SK-N-SH (cell line): ENCODE results near the gene RAB3IL1. TPM values are rescaled to one million over a fixed set of nuclear protein-coding genes. Genes with fewer than 3 reads are reported as not detected.

Experiments used
- CTCF ChIA-PET: fragments of 300-600, 350-600 bp; formaldehyde crosslinking; extraction: SDS; loops from one replicate; lab custom pipeline; 2021; lab: Yijun Ruan, JAX
- POLR2A ChIA-PET: fragments of 350-600 bp; sonication (Branson Sonifier 250); formaldehyde crosslinking; extraction: SDS; loops from one replicate; lab custom pipeline; 2020; ENCODE audit warnings: antibody characterized with exemption, inconsistent platforms; lab: Yijun Ruan, JAX
- DNase-seq: peaks from one replicate; pipeline ENCODE4 v3.0.0; 2012
- H2AFZ ChIP-seq: fragments of 200-600 bp; sonication (generic); 2 replicates; pipeline ENCODE4 v1.8.1; 2016; ENCODE audit warnings: antibody characterized with exemption, mild to moderate bottlenecking, low read depth
- H3F3A ChIP-seq: fragments of 200-600 bp; sonication (generic); replicated peaks from 2 replicates; pipeline ENCODE3; 2016; ENCODE audit warnings: antibody characterized with exemption, mild to moderate bottlenecking; ENCODE audit not compliant: insufficient read depth
- H3K27ac ChIP-seq, 2 experiments: fragments of 200-500 bp in 1 of 2; fragments of 200-600 bp in 1 of 2; sonication (Bioruptor generic) in 1 of 2; sonication (generic), shearing (Covaris generic) in 1 of 2; 2 replicates each; pipeline versions ENCODE4 v1.5.1 to v1.6.1; 2014 to 2016; ENCODE audit warnings: low read depth in 2 of 2, inconsistent platforms in 1 of 2, low read length in 1 of 2, mild to moderate bottlenecking in 1 of 2, mixed read lengths in 1 of 2
- H3K27me3 ChIP-seq: fragments of 200-600 bp; sonication (generic), shearing (Covaris generic); 2 replicates; pipeline ENCODE4 v1.6.1; 2016; ENCODE audit warnings: mixed run types; ENCODE audit not compliant: insufficient read depth
- H3K36me3 ChIP-seq, 2 experiments: fragments of 200-500 bp in 1 of 2; fragments of 200-600 bp in 1 of 2; sonication (Bioruptor generic) in 1 of 2; sonication (generic) in 1 of 2; replicated peaks in 1 of 2; 2 replicates each; pipeline versions ENCODE3 to v1.5.1; 2014 to 2016; ENCODE audit warnings: low read length in 1 of 2, mild to moderate bottlenecking in 1 of 2; ENCODE audit not compliant: insufficient read depth in 2 of 2, control insufficient read depth in 1 of 2
- H3K4me1 ChIP-seq, 2 experiments: fragments of 200-500 bp in 1 of 2; fragments of 200-600 bp in 1 of 2; sonication (Bioruptor generic) in 1 of 2; sonication (generic), shearing (Covaris generic) in 1 of 2; 2 replicates each; pipeline versions ENCODE4 v1.5.1 to v1.6.1; 2014 to 2016; ENCODE audit warnings: low read depth in 1 of 2, low read length in 1 of 2, mixed run types in 1 of 2; ENCODE audit not compliant: insufficient read depth in 2 of 2, control insufficient read depth in 1 of 2
- H3K4me2 ChIP-seq: fragments of 200-600 bp; sonication (generic), shearing (Covaris generic); 2 replicates; pipeline ENCODE4 v1.6.1; 2017; ENCODE audit warnings: mixed run types
- H3K4me3 ChIP-seq, 2 experiments: fragments of 200-500 bp in 1 of 2; fragments of 200-600 bp in 1 of 2; sonication (Bioruptor generic) in 1 of 2; sonication (generic), shearing (Covaris generic) in 1 of 2; 2 replicates each; pipeline versions ENCODE4 v1.5.1 to v1.8.1; 2014 to 2016; ENCODE audit warnings: low read depth in 2 of 2, inconsistent platforms in 1 of 2, low read length in 1 of 2, mild to moderate bottlenecking in 1 of 2, mixed read lengths in 1 of 2, moderate library complexity in 1 of 2
- H3K79me2 ChIP-seq: fragments of 200-600 bp; sonication (generic); 2 replicates; pipeline ENCODE4 v1.8.1; 2017; ENCODE audit warnings: mild to moderate bottlenecking; ENCODE audit not compliant: insufficient read depth
- H3K9ac ChIP-seq: fragments of 200-600 bp; sonication (generic); 2 replicates; pipeline ENCODE4 v1.6.1; 2017; ENCODE audit warnings: mixed run types
- H3K9me2 ChIP-seq: fragments of 200-600 bp; sonication (generic); 2 replicates; pipeline ENCODE4 v1.6.1; 2017; ENCODE audit warnings: mixed run types
- H3K9me3 ChIP-seq: fragments of 200-600 bp; sonication (generic); 2 replicates; pipeline ENCODE4 v1.6.1; 2017; ENCODE audit warnings: mixed run types, mild to moderate bottlenecking, moderate library complexity
- H4K20me1 ChIP-seq: fragments of 200-600 bp; sonication (generic); 2 replicates; pipeline ENCODE4 v1.6.1; 2017; ENCODE audit warnings: mild to moderate bottlenecking, mixed run types; ENCODE audit not compliant: insufficient read depth
- ELF1 ChIP-seq: IDR thresholded peaks from 2 replicates; pipeline ENCODE4 v1.4.0; 2012
- FOXM1 ChIP-seq: IDR thresholded peaks from 2 replicates; pipeline ENCODE4 v1.4.0; 2012; ENCODE audit warnings: low read depth, mild to moderate bottlenecking
- NRF1 ChIP-seq: IDR thresholded peaks from 2 replicates; pipeline ENCODE4 v1.6.1; 2012; ENCODE audit warnings: low read depth, mild to moderate bottlenecking, low read length
- POLR2AphosphoS5 ChIP-seq: IDR thresholded peaks from 2 replicates; pipeline ENCODE4 v1.6.1; 2012; ENCODE audit warnings: low read depth, low read length
- RAD21 ChIP-seq: IDR thresholded peaks from 2 replicates; pipeline ENCODE4 v1.6.1; 2012; ENCODE audit warnings: mild to moderate bottlenecking, low read length
- RXRA ChIP-seq: IDR thresholded peaks from 2 replicates; pipeline ENCODE4 v1.4.0; 2012; ENCODE audit warnings: low read depth, mild to moderate bottlenecking, borderline replicate concordance
- SIN3A ChIP-seq: IDR thresholded peaks from 2 replicates; pipeline ENCODE4 v1.6.1; 2012; ENCODE audit warnings: low read depth, mild to moderate bottlenecking, low read length, moderate library complexity, borderline replicate concordance
- SMC3 ChIP-seq: IDR thresholded peaks from 2 replicates; pipeline ENCODE4 v1.6.1; 2012; ENCODE audit warnings: low read depth, low read length, improper control_type of control experiment
- TEAD4 ChIP-seq: IDR thresholded peaks from 2 replicates; pipeline ENCODE4 v1.4.0; 2012; ENCODE audit warnings: mild to moderate bottlenecking, borderline replicate concordance; ENCODE audit not compliant: insufficient read depth
- WGBS: methylation state at CpG from one replicate; pipeline ENCODE4 v1.1.6; 2017; ENCODE audit warnings: low lambda C conversion rate; 5-methylcytosine and 5-hydroxymethylcytosine counted together
- polyA plus RNA-seq, 3 experiments: library from polyadenylated mRNA; depleted of rRNA; stranded (reverse); fragments of >200 nt; gene quantifications; 2 replicates each; pipeline ENCODE4 v1.2.3, GENCODE V29; 2012
- TF ChIP-seq, protein P1 (sequence below): IDR thresholded peaks from 2 replicates; pipeline ENCODE4 v1.4.0; 2012; ENCODE audit warnings: low read depth
- TF ChIP-seq, protein P2 (sequence below): fragments of 150-350 bp; IDR thresholded peaks from 2 replicates; pipeline ENCODE4 v1.6.1; 2016; ENCODE audit warnings: mild to moderate bottlenecking, low read depth, low read length
- TF ChIP-seq, protein P3 (sequence below): fragments of 150-350 bp; IDR thresholded peaks from 2 replicates; pipeline ENCODE4 v1.6.1; 2017; ENCODE audit warnings: antibody characterized with exemption, low read length, low read depth, borderline replicate concordance
- TF ChIP-seq, protein P4 (sequence below): IDR thresholded peaks from 2 replicates; pipeline ENCODE4 v1.6.1; 2012; ENCODE audit warnings: mild to moderate bottlenecking, low read depth, low read length, moderate library complexity
- TF ChIP-seq, protein P5 (sequence below): fragments of 200-600 bp; sonication (generic); IDR thresholded peaks from 2 replicates; pipeline ENCODE4 v1.6.1; 2017; ENCODE audit warnings: antibody characterized with exemption, mild to moderate bottlenecking, moderate library complexity
- TF ChIP-seq, protein P6 (sequence below): IDR thresholded peaks from 2 replicates; pipeline ENCODE4; 2012

RAB3IL1 gene
- polyA plus RNA-seq, 1 of the 3 experiments (the other 2 are of a cell fraction), result 10.2 TPM

DNA sequence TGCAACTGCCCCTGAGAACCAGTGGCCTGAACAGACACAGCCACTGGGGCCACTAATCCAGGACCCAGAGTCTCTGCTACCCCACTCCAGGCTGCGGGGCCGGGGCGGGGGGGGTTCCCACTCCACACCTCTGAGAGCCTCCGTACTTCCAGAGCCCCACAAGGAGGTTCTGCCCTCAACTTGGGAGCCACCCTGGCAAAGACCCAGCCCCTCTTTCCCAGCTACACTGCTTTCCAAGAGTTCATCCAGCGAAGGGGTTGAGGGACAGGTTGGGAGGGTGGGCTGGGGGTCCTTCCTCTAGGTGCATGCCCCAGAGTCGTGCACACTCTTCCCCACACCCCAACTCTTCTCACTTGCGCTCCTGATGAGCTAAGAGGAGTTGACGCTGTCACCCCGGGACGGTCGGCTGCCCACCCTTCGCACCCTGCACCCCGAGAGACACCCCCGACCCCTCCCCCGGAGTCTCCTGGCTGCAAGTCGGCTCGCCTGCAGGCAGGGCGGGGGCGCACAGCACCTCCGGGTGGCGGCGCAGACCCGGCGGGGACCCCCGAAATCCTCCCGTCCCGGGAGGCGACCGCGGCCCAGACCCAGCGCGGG, 531 bp downstream of the RAB3IL1 start:
- Histone ChIP-seq H3K9ac (peak overlapping the region; percentile 53; the same call in 1 of the 2 replicates), H3F3A (no peaks in the 10 kb centered on the region), H3K4me2 (peak overlapping the region; percentile 88), H3K9me3 (no peaks in the 10 kb centered on the region), H3K27ac (no peak overlapping the region), H4K20me1 (no peaks in the 10 kb centered on the region), H3K79me2 (no peaks in the 10 kb centered on the region), H3K36me3 (no peaks in the 10 kb centered on the region), H3K4me3 (peak overlapping the region; percentile 59 to 65), H3K4me1 (peaks cover 0 to 27% of the 10 kb centered on the region in 2 experiments; a peak in 1 of 4 replicates), H3K9me2 (no peaks in the 10 kb centered on the region), H3K27me3 (no peaks in the 10 kb centered on the region), H2AFZ (peak overlapping the region; percentile 56; the same call in 1 of the 2 replicates)
- peak; percentile 59 for DNase-seq
- WGBS, result 32% methylated on average over 17 of the region's 32 CpGs
- POLR2A ChIA-PET, result interaction anchor here (0.6 kb wide), 1 partner anchor 20 kb away, joined by 3 read pairs; no protein-coding TSS in a partner anchor
- TF ChIP-seq, protein P1, sequence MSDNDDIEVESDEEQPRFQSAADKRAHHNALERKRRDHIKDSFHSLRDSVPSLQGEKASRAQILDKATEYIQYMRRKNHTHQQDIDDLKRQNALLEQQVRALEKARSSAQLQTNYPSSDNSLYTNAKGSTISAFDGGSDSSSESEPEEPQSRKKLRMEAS, result no peak
- TF ChIP-seq, protein P2, sequence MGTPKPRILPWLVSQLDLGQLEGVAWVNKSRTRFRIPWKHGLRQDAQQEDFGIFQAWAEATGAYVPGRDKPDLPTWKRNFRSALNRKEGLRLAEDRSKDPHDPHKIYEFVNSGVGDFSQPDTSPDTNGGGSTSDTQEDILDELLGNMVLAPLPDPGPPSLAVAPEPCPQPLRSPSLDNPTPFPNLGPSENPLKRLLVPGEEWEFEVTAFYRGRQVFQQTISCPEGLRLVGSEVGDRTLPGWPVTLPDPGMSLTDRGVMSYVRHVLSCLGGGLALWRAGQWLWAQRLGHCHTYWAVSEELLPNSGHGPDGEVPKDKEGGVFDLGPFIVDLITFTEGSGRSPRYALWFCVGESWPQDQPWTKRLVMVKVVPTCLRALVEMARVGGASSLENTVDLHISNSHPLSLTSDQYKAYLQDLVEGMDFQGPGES, result no peak
- TF ChIP-seq, protein P3, sequence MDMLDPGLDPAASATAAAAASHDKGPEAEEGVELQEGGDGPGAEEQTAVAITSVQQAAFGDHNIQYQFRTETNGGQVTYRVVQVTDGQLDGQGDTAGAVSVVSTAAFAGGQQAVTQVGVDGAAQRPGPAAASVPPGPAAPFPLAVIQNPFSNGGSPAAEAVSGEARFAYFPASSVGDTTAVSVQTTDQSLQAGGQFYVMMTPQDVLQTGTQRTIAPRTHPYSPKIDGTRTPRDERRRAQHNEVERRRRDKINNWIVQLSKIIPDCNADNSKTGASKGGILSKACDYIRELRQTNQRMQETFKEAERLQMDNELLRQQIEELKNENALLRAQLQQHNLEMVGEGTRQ, result no peak
- TF ChIP-seq, protein P4, sequence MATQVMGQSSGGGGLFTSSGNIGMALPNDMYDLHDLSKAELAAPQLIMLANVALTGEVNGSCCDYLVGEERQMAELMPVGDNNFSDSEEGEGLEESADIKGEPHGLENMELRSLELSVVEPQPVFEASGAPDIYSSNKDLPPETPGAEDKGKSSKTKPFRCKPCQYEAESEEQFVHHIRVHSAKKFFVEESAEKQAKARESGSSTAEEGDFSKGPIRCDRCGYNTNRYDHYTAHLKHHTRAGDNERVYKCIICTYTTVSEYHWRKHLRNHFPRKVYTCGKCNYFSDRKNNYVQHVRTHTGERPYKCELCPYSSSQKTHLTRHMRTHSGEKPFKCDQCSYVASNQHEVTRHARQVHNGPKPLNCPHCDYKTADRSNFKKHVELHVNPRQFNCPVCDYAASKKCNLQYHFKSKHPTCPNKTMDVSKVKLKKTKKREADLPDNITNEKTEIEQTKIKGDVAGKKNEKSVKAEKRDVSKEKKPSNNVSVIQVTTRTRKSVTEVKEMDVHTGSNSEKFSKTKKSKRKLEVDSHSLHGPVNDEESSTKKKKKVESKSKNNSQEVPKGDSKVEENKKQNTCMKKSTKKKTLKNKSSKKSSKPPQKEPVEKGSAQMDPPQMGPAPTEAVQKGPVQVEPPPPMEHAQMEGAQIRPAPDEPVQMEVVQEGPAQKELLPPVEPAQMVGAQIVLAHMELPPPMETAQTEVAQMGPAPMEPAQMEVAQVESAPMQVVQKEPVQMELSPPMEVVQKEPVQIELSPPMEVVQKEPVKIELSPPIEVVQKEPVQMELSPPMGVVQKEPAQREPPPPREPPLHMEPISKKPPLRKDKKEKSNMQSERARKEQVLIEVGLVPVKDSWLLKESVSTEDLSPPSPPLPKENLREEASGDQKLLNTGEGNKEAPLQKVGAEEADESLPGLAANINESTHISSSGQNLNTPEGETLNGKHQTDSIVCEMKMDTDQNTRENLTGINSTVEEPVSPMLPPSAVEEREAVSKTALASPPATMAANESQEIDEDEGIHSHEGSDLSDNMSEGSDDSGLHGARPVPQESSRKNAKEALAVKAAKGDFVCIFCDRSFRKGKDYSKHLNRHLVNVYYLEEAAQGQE, result no peak
- TF ChIP-seq POLR2AphosphoS5 (no peak), SIN3A (no peak), ELF1 (no peak), RXRA (no peak), TEAD4 (no peak), FOXM1 (no peak), RAD21 (no peak), SMC3 (no peak), NRF1 (no peak)
- TF ChIP-seq, protein P5, sequence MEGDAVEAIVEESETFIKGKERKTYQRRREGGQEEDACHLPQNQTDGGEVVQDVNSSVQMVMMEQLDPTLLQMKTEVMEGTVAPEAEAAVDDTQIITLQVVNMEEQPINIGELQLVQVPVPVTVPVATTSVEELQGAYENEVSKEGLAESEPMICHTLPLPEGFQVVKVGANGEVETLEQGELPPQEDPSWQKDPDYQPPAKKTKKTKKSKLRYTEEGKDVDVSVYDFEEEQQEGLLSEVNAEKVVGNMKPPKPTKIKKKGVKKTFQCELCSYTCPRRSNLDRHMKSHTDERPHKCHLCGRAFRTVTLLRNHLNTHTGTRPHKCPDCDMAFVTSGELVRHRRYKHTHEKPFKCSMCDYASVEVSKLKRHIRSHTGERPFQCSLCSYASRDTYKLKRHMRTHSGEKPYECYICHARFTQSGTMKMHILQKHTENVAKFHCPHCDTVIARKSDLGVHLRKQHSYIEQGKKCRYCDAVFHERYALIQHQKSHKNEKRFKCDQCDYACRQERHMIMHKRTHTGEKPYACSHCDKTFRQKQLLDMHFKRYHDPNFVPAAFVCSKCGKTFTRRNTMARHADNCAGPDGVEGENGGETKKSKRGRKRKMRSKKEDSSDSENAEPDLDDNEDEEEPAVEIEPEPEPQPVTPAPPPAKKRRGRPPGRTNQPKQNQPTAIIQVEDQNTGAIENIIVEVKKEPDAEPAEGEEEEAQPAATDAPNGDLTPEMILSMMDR, result no peak
- TF ChIP-seq, protein P6, sequence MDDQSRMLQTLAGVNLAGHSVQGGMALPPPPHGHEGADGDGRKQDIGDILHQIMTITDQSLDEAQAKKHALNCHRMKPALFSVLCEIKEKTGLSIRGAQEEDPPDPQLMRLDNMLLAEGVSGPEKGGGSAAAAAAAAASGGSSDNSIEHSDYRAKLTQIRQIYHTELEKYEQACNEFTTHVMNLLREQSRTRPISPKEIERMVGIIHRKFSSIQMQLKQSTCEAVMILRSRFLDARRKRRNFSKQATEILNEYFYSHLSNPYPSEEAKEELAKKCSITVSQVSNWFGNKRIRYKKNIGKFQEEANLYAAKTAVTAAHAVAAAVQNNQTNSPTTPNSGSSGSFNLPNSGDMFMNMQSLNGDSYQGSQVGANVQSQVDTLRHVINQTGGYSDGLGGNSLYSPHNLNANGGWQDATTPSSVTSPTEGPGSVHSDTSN, result no peak
- CTCF ChIA-PET, result interaction anchor here (0.9 to 5.9 kb wide), 6 partner anchors 8 to 191 kb away, joined by 3 to 85 read pairs (median 4); no protein-coding TSS in a partner anchor
